Measurements from ENCODE around the gene PNLIPRP2. TPM values are rescaled to one million over a fixed set of nuclear protein-coding genes. Genes with fewer than 3 reads are reported as not detected.

Gene PNLIPRP2
- total RNA-seq, 2 experiments from 2014 or later: not detected

- POLR2A ChIA-PET: no interaction called here
- Mint-ChIP-seq H3K9me3 (no peaks in the 10 kb centered on the region), H3K4me1 (no peaks in the 10 kb centered on the region)
Observed at GRCh38 chr10:116687633-116688032, 66.9 kb downstream of the PNLIPRP2 start.

GRCh38 chr10:116688241-116688711 lies 67.5 kb downstream of the PNLIPRP2 start:
- Mint-ChIP-seq H3K36me3 (no peaks in the 10 kb centered on the region), H3K4me3 (no peak overlapping the region), H3K27ac (no peak overlapping the region), H3K4me1 (no peaks in the 10 kb centered on the region), H3K9me3 (no peaks in the 10 kb centered on the region), H3K27me3 (peaks cover 22% of the 10 kb centered on the region)
- DNase-seq: no peak
- POLR2A ChIA-PET: no interaction called here
- no peak for ATAC-seq (ENCODE audit: low read depth)

More at GRCh38 chr10:116687633-116688032, 66.9 kb downstream of the PNLIPRP2 start:
- Mint-ChIP-seq H3K36me3 (no peaks in the 10 kb centered on the region), H3K27ac (no peak overlapping the region), H3K4me3 (no peak overlapping the region), H3K27me3 (peaks cover 22% of the 10 kb centered on the region)
- ATAC-seq (ENCODE audit: low read depth) (no peak), DNase-seq (no peak)

GRCh38 chr10:116688741-116689495 lies 68.2 kb downstream of the PNLIPRP2 start:
- Mint-ChIP-seq H3K27ac (no peak overlapping the region), H3K36me3 (no peaks in the 10 kb centered on the region), H3K4me1 (no peaks in the 10 kb centered on the region), H3K27me3 (peaks cover 23% of the 10 kb centered on the region), H3K4me3 (no peak overlapping the region), H3K9me3 (no peaks in the 10 kb centered on the region)
- ATAC-seq (ENCODE audit: low read depth): no peak
- POLR2A ChIA-PET: no interaction called here
- DNase-seq: no peak

GRCh38 chr10:116689744-116690143 lies 69.0 kb downstream of the PNLIPRP2 start:
- H3K4me3 Mint-ChIP-seq: no peak overlapping the region
- H3K27ac Mint-ChIP-seq: no peak overlapping the region
- DNase-seq (no peak), ATAC-seq (ENCODE audit: low read depth) (no peak)
- H3K27me3 Mint-ChIP-seq: peaks cover 26% of the 10 kb centered on the region
- no peaks in the 10 kb centered on the region for H3K9me3 Mint-ChIP-seq
- POLR2A ChIA-PET: no interaction called here
- H3K36me3 Mint-ChIP-seq: no peaks in the 10 kb centered on the region
- H3K4me1 Mint-ChIP-seq: no peaks in the 10 kb centered on the region

GRCh38 chr10:116690356-116691322 lies 69.9 kb downstream of the PNLIPRP2 start:
- peaks cover 26% of the 10 kb centered on the region for H3K27me3 Mint-ChIP-seq
- POLR2A ChIA-PET: no interaction called here
- DNase-seq (no peak), ATAC-seq (ENCODE audit: low read depth) (no peak)
- H3K4me3 Mint-ChIP-seq: no peak overlapping the region
- H3K4me1 Mint-ChIP-seq: no peaks in the 10 kb centered on the region
- no peak overlapping the region for H3K27ac Mint-ChIP-seq
- H3K9me3 Mint-ChIP-seq: no peaks in the 10 kb centered on the region
- H3K36me3 Mint-ChIP-seq: no peaks in the 10 kb centered on the region

- H3K9me3 Mint-ChIP-seq: no peaks in the 10 kb centered on the region
- H3K4me3 Mint-ChIP-seq: no peak overlapping the region
- POLR2A ChIA-PET: no interaction called here
- DNase-seq: no peak
- H3K27me3 Mint-ChIP-seq: peaks cover 30% of the 10 kb centered on the region
- H3K4me1 Mint-ChIP-seq: peaks cover under 1% of the 10 kb centered on the region
- no peak overlapping the region for H3K27ac Mint-ChIP-seq
- ATAC-seq (ENCODE audit: low read depth): no peak
- H3K36me3 Mint-ChIP-seq: no peaks in the 10 kb centered on the region
Observed at GRCh38 chr10:116691635-116692034, 70.9 kb downstream of the PNLIPRP2 start.

GRCh38 chr10:116692225-116692624 lies 71.5 kb downstream of the PNLIPRP2 start:
- Mint-ChIP-seq H3K4me3 (no peak overlapping the region), H3K9me3 (no peaks in the 10 kb centered on the region), H3K27me3 (peaks cover 33% of the 10 kb centered on the region), H3K4me1 (peaks cover 3% of the 10 kb centered on the region), H3K36me3 (no peaks in the 10 kb centered on the region), H3K27ac (no peak overlapping the region)
- no peak for DNase-seq
- POLR2A ChIA-PET: no interaction called here
- no peak for ATAC-seq (ENCODE audit: low read depth)

- ATAC-seq (ENCODE audit: low read depth) (no peak), DNase-seq (no peak)
- POLR2A ChIA-PET: no interaction called here
- Mint-ChIP-seq H3K36me3 (no peaks in the 10 kb centered on the region), H3K4me3 (no peak overlapping the region), H3K27me3 (peaks cover 24% of the 10 kb centered on the region), H3K27ac (no peak overlapping the region), H3K9me3 (no peaks in the 10 kb centered on the region), H3K4me1 (peaks cover 3% of the 10 kb centered on the region)
Observed at GRCh38 chr10:116694243-116694926, 73.6 kb downstream of the PNLIPRP2 start.

Other genes with a start within 250 kb of the PNLIPRP2 start
- gene PNLIPRP3, start 193.1 kb upstream of the PNLIPRP2 start, total RNA-seq: not detected
- not detected for gene PNLIP, start 75.0 kb upstream of the PNLIPRP2 start, total RNA-seq
- not detected for gene PNLIPRP1, start 30.0 kb upstream of the PNLIPRP2 start, total RNA-seq
- under 1 TPM; 0.06 to 0.09 TPM for gene HSPA12A, start 121.6 kb downstream of the PNLIPRP2 start, total RNA-seq
- gene ENO4, start 228.5 kb downstream of the PNLIPRP2 start, total RNA-seq: not detected